ENCODE data around the gene ZNF592.

GRCh38 chr15:84781495-84781894 lies 33.1 kb downstream of the ZNF592 start:
- TF ChIP-seq USF2 (IDR thresholded peaks at IDR 0.05; ENCODE audit: low read depth, low read length), result no peak
- no peak for TF ChIP-seq USF2 (CRISPR knock-in tag; IDR thresholded peaks at IDR 0.05; ENCODE audit: borderline replicate concordance)
- TF ChIP-seq ZGPAT (CRISPR knock-in tag; IDR thresholded peaks at IDR 0.05), result no peak
- no peak for TF ChIP-seq CTCF (CRISPR knock-in tag; IDR thresholded peaks at IDR 0.05)
